BLaER1 (cell line): ENCODE results near the gene RYR3.

Experiments
- H3K27ac ChIP-seq: shearing (Covaris generic); formaldehyde crosslinking; 2 replicates; pipeline ENCODE4 v1.8.1; 2022
- H3K27me3 ChIP-seq: shearing (Covaris generic); formaldehyde crosslinking; 2 replicates; pipeline ENCODE4 v1.8.1; 2022
- H3K36me3 ChIP-seq: shearing (Covaris generic); formaldehyde crosslinking; 2 replicates; pipeline ENCODE4 v1.8.1; 2022
- H3K4me1 ChIP-seq: shearing (Covaris generic); formaldehyde crosslinking; 2 replicates; pipeline ENCODE4 v1.8.1; 2022
- H3K4me2 ChIP-seq: shearing (Covaris generic); formaldehyde crosslinking; 2 replicates; pipeline ENCODE4 v1.8.1; 2022
- H3K4me3 ChIP-seq: shearing (Covaris generic); formaldehyde crosslinking; 2 replicates; pipeline ENCODE4 v1.8.1; 2022
- H3K9ac ChIP-seq: shearing (Covaris generic); formaldehyde crosslinking; 2 replicates; pipeline ENCODE4 v1.8.1; 2022
- H3K9me3 ChIP-seq: shearing (Covaris generic); formaldehyde crosslinking; 2 replicates; pipeline ENCODE4 v1.8.1; 2022
- H4K20me1 ChIP-seq: shearing (Covaris generic); formaldehyde crosslinking; 2 replicates; pipeline ENCODE4 v1.8.1; 2022
- Cebpa-rat ChIP-seq: shearing (Covaris generic); IDR thresholded peaks from 2 replicates; pipeline ENCODE4 v1.8.1; 2022

RYR3 gene

DNA sequence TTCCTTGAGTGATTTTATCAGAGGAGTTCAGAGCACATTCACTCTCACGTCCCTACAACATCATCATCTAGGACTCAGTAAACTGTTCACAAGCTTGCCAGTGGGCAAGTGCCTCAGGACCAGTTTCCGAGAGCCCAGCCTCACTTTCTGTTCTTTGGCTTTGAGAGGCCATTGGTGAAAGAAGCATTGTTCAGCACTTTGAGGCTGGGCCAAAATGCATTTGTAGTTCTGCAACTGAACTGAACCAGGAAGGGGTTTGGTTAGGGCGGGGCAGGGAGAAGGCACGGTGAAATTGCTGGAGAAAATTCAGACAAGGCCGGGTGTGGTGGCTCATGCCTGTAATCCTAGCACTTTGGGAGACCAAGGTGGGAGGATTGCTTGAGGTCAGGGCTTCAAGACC lies 435.4 kb downstream of the RYR3 start:
- no peak overlapping the region for H3K4me2 ChIP-seq
- H3K4me3 ChIP-seq: no peak overlapping the region
- H3K9ac ChIP-seq: no peak overlapping the region
- no peak overlapping the region for H3K27ac ChIP-seq
- H3K36me3 ChIP-seq: no peaks in the 10 kb centered on the region
- H3K27me3 ChIP-seq: no peaks in the 10 kb centered on the region
- H4K20me1 ChIP-seq: no peaks in the 10 kb centered on the region
- TF ChIP-seq Cebpa-rat: no peak
- H3K9me3 ChIP-seq: no peaks in the 10 kb centered on the region
- no peaks in the 10 kb centered on the region for H3K4me1 ChIP-seq

DNA sequence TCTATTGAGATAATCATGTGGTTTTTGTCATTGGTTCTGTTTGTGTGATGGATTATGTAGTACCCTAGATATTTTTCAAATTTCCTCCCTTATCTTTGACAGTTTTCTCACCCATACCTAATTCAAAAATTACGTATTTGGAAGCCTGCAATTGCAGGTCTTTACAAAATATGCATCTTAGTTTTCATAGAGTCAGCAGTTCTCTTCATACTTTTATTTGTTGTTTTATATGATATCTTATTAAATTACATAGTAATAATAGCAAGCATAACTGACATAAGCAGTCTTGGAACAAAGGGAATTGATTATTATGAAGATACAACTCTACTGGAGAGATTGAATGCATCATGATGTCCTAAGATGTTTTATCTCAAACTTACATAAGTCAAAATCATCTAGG lies 442.2 kb downstream of the RYR3 start:
- H3K4me1 ChIP-seq: no peaks in the 10 kb centered on the region

DNA sequence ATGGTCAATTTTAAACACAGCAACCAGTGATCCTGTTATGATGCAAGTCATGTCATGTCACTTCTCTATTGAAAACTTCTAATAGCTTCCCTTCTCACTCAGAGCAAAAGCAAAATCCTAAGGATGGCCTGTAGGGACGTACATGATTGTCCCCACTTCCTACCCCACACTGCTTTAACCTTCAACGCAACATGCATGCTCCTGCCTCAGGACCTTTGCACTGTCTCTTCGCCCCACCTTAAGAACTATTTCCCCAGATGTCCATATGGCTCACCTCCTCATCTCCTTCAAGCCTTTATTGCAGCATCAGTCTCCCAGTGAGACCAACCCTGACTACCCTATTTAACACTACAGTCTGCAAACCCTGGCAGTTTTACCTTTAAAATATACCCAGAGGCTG lies 443.5 kb downstream of the RYR3 start:
- Histone ChIP-seq H3K9me3 (no peaks in the 10 kb centered on the region), H3K4me1 (no peaks in the 10 kb centered on the region), H4K20me1 (no peaks in the 10 kb centered on the region), H3K9ac (no peak overlapping the region), H3K36me3 (no peaks in the 10 kb centered on the region), H3K4me2 (no peak overlapping the region), H3K27ac (no peak overlapping the region), H3K27me3 (no peaks in the 10 kb centered on the region), H3K4me3 (no peak overlapping the region)
- no peak for TF ChIP-seq Cebpa-rat

More for the DNA sequence above, 442.2 kb downstream of the RYR3 start:
- Histone ChIP-seq H3K9me3 (no peaks in the 10 kb centered on the region), H3K4me2 (no peak overlapping the region), H4K20me1 (no peaks in the 10 kb centered on the region), H3K27ac (no peak overlapping the region), H3K36me3 (no peaks in the 10 kb centered on the region), H3K4me3 (no peak overlapping the region), H3K27me3 (no peaks in the 10 kb centered on the region), H3K9ac (no peak overlapping the region)
- no peak for TF ChIP-seq Cebpa-rat

DNA sequence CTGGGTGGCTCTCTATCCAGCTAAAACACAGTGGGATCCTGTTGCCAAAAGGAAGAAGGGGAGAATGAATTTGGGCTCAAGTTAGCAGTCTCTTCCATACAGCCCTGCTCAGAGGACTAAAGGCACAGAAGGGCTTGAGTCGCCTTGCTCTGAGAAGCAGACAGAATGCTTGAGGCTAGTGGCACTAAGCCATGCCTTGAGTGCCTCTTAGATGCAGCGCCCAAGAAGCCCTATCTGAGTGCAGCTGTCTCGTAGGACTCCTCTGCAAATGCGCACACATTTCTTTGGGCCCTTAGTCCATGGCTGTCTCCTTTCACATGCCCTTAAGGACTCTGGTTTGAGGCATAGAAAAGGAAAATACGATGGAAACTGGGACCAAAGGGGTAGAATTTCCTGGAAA lies 446.2 kb downstream of the RYR3 start:
- TF ChIP-seq Cebpa-rat: no peak
- Histone ChIP-seq H3K36me3 (no peaks in the 10 kb centered on the region), H3K4me2 (no peak overlapping the region), H3K9ac (no peak overlapping the region), H3K4me1 (no peaks in the 10 kb centered on the region), H3K27me3 (no peaks in the 10 kb centered on the region), H3K9me3 (no peaks in the 10 kb centered on the region), H4K20me1 (no peaks in the 10 kb centered on the region), H3K27ac (no peak overlapping the region), H3K4me3 (no peak overlapping the region)

DNA sequence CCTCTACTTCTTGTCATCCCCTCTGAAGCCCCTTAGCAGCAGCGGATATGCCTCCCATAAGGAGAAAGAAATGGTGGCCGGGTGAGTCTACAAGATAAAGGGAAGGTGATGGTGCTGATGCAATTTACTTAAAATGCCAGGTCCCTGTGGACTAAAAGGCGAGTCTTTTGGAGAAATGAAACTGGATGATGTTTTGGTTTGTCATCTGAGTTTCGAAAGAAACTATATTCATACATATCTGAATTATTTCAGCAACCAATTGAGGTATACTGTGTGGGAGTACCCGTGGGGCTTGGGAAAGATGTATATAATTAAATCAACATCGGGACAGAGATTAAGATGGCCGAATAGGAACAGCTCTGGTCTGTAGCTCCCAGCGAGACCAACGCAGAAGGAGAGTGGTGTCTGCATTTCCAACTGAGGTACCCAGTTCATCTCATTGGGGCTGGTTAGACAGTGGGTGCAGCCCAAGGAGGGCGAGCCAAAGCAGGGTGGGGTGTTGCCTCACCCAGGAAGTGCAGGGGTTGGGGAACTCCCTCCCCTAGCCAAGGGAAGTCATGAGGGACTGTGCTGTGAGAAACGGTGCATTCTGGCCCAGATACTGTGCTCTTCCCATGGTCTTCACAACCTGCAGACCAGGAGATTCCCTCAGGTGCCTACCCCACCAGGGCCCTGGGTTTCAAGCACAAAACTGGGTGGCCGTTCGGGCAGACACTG lies 446.9 kb downstream of the RYR3 start:
- no peaks in the 10 kb centered on the region for H3K4me1 ChIP-seq
- TF ChIP-seq Cebpa-rat: no peak
- no peaks in the 10 kb centered on the region for H3K9me3 ChIP-seq
- H3K9ac ChIP-seq: no peak overlapping the region
- H3K4me3 ChIP-seq: no peak overlapping the region
- no peaks in the 10 kb centered on the region for H3K27me3 ChIP-seq
- H3K4me2 ChIP-seq: no peak overlapping the region
- H4K20me1 ChIP-seq: no peaks in the 10 kb centered on the region
- H3K36me3 ChIP-seq: no peaks in the 10 kb centered on the region
- no peak overlapping the region for H3K27ac ChIP-seq

DNA sequence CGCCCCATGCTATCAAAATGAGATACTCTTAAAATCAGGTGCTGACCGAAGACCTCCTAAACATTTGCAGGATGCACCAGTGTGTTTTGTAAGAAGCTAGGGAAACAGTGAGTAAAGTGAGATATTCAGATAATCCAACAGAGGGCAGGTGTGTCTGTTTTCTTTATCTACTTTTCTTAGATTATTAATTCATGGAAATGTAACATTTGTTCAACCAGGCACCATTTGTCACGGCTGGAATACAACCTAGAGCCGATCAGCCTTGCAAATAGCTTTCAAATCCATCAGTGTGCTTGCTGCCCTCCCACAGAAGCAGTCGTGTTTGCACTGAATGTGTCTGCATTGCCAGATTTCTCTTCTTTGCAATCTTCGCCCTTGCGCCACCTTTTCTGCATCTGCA lies 455.6 kb downstream of the RYR3 start:
- H3K4me1 ChIP-seq: no peaks in the 10 kb centered on the region
- H3K9ac ChIP-seq: no peak overlapping the region
- H3K36me3 ChIP-seq: no peaks in the 10 kb centered on the region
- no peak overlapping the region for H3K27ac ChIP-seq
- TF ChIP-seq Cebpa-rat: no peak
- no peak overlapping the region for H3K4me2 ChIP-seq
- H3K27me3 ChIP-seq: no peaks in the 10 kb centered on the region
- H4K20me1 ChIP-seq: no peaks in the 10 kb centered on the region
- no peak overlapping the region for H3K4me3 ChIP-seq
- no peaks in the 10 kb centered on the region for H3K9me3 ChIP-seq

DNA sequence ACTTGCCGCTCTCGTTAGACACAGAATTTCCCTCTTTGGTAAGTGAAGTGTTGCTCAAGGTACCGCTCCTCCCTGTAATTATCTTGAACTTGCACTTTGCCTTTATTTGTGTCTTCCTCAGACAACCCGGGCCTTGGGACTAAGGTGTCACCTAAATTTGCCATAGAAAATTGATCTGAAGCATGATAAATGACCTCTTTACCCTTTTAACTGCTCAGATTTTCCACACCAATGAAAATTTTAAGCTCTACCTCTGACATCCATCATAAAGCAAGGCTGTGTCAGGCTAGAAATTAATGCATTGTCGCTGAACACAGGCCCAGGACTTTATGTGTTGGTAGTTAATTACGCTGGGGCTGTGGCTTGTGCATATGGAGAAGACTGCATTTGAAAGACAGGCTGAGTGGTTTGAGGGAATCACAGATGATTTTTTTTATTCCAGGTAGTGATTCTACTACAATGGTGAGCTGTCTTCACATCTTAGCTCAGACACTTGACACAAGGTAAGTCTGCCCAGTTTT lies 458.0 kb downstream of the RYR3 start:
- Histone ChIP-seq H3K27ac (no peak overlapping the region), H3K4me2 (no peak overlapping the region), H3K4me3 (no peak overlapping the region), H3K9ac (no peak overlapping the region), H3K9me3 (no peaks in the 10 kb centered on the region), H3K27me3 (no peaks in the 10 kb centered on the region), H3K4me1 (no peaks in the 10 kb centered on the region), H4K20me1 (no peaks in the 10 kb centered on the region), H3K36me3 (no peaks in the 10 kb centered on the region)
- no peak for TF ChIP-seq Cebpa-rat

DNA sequence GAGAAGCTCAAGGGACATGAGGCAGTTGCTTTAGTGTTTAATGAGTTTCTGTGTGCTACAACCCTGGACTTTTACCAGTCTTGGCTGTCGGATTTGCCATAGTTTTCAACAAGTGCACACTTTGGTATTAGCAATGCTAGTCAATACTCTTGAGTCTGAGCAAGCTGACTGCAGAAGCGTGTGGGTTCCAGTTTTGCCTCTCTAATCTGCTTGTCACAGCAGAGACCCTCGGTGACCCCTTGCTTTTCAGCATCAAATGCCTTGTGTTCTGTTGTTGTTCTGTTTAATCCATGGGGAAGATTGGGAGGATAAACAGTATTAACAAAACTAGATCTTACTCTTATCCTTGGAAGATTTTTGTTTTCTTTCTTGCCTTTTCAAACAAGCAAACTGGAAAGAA lies 463.2 kb downstream of the RYR3 start:
- H3K27ac ChIP-seq: no peak overlapping the region
- TF ChIP-seq Cebpa-rat: no peak

DNA sequence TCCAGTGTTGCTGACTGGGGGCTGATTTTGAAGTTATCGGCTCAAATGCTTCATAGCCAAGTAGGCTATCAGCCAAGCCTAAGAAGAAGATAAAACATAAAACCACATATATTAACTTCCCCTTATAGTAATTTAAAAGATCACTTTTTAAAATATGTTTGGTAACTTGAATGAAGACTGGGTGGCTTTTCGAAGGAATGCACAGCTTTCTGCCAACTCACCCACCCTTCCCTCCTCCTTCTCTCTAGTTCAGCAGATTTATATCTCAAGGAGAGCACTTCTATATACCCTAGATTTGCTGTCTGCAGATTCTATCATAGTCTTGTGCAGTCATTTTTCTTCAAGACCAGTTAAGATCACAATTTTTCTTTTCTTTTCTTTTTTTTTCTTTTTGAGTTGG lies 468.1 kb downstream of the RYR3 start:
- H3K4me2 ChIP-seq: no peak overlapping the region
- H3K27ac ChIP-seq: no peak overlapping the region
- H3K27me3 ChIP-seq: no peaks in the 10 kb centered on the region
- TF ChIP-seq Cebpa-rat: no peak
- no peaks in the 10 kb centered on the region for H3K36me3 ChIP-seq
- H3K9me3 ChIP-seq: no peaks in the 10 kb centered on the region
- H3K4me1 ChIP-seq: peaks cover 8% of the 10 kb centered on the region
- H3K4me3 ChIP-seq: no peak overlapping the region
- H4K20me1 ChIP-seq: no peaks in the 10 kb centered on the region
- no peak overlapping the region for H3K9ac ChIP-seq

More for the DNA sequence above, 463.2 kb downstream of the RYR3 start:
- H3K9ac ChIP-seq: no peak overlapping the region
- no peaks in the 10 kb centered on the region for H4K20me1 ChIP-seq
- H3K4me3 ChIP-seq: no peak overlapping the region
- no peak overlapping the region for H3K4me2 ChIP-seq
- no peaks in the 10 kb centered on the region for H3K9me3 ChIP-seq
- H3K4me1 ChIP-seq: no peaks in the 10 kb centered on the region
- H3K36me3 ChIP-seq: no peaks in the 10 kb centered on the region
- no peaks in the 10 kb centered on the region for H3K27me3 ChIP-seq

DNA sequence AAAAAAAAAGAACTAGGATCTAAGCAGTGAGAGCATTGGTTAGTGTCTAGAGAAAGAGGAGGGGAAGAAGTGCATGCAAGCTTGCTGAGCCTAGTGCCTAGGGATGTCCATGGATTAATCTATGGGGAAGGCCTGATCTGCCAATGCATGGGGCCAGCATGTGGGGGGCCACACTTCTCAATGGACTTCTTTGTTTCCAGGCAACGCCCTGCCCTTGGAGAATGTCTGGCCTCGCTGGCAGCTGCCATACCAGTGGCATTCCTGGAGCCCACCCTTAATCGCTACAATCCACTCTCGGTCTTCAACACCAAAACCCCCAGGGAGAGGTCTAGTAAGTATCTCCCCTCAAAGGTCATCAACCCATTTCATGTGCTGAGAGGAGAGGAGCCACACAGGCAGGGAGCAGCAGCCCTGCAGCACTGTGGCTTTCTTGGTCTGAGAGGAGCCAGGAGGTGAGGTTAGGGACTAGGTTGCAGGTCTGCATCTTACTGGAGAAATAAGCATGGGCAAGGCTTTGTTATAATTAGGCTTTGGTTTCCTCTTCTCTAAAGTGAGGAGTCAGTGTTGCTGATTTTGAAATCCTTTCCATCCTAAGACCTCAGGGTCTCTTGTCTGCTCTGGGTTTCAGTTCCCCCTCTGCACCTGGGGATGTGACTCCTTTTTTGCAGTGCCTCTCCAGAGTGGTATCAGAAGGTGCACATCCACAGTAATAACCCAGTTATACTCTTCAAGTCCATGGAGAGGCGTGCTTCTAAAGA lies 469.4 kb downstream of the RYR3 start:
- no peak overlapping the region for H3K9ac ChIP-seq

More for the DNA sequence above, 469.4 kb downstream of the RYR3 start:
- Histone ChIP-seq H3K27ac (no peak overlapping the region), H4K20me1 (no peaks in the 10 kb centered on the region), H3K27me3 (no peaks in the 10 kb centered on the region), H3K9me3 (no peaks in the 10 kb centered on the region), H3K4me2 (peak overlapping the region; percentile 45), H3K4me1 (peaks cover 8% of the 10 kb centered on the region), H3K4me3 (no peak overlapping the region), H3K36me3 (no peaks in the 10 kb centered on the region)
- no peak for TF ChIP-seq Cebpa-rat
